Trophoblast cell (in vitro differentiated cells and primary cell): ENCODE measurements around the gene HES1.

Experiments used
- DNase-seq, 2 donors: peaks; one replicate each; pipeline ENCODE4 v3.0.0-alpha.2; 2016
- H2AFZ ChIP-seq: 2 replicates; pipeline ENCODE4 v1.6.1; 2013; ENCODE audit warnings: low read length, moderate library complexity, mild to moderate bottlenecking; ENCODE audit not compliant: insufficient read depth, poor library complexity
- H2AK5ac ChIP-seq: 2 replicates; pipeline ENCODE4 v1.6.1; 2013; ENCODE audit warnings: mild to moderate bottlenecking, low read length
- H2BK120ac ChIP-seq: 2 replicates; pipeline ENCODE4 v1.6.1; 2013; ENCODE audit warnings: low read length, mild to moderate bottlenecking, moderate library complexity; ENCODE audit not compliant: insufficient read depth, poor library complexity
- H2BK12ac ChIP-seq: 2 replicates; pipeline ENCODE4 v1.6.1; 2013; ENCODE audit warnings: mild to moderate bottlenecking, low read length, moderate library complexity
- H2BK5ac ChIP-seq: 2 replicates; pipeline ENCODE4 v1.6.1; 2013; ENCODE audit warnings: low read length, low read depth, moderate library complexity, mild to moderate bottlenecking; ENCODE audit not compliant: poor library complexity
- H3K14ac ChIP-seq: 2 replicates; pipeline ENCODE4 v1.6.1; 2013; ENCODE audit warnings: mild to moderate bottlenecking, low read length
- H3K18ac ChIP-seq: 2 replicates; pipeline ENCODE4 v1.6.1; 2013; ENCODE audit warnings: mild to moderate bottlenecking, low read length
- H3K23ac ChIP-seq: 2 replicates; pipeline ENCODE4 v1.6.1; 2013; ENCODE audit warnings: low read length
- H3K27ac ChIP-seq: 2 replicates; pipeline ENCODE4 v1.5.1; 2013; ENCODE audit warnings: low read depth, mild to moderate bottlenecking, inconsistent platforms, low read length, moderate library complexity
- H3K27me3 ChIP-seq: 2 replicates; pipeline ENCODE4 v1.6.1; 2013; ENCODE audit warnings: inconsistent platforms, mild to moderate bottlenecking, low read length, moderate library complexity; ENCODE audit not compliant: insufficient read depth
- H3K36me3 ChIP-seq, 2 experiments: 1 replicate in 1 of 2; 2 replicates in 1 of 2; pipeline ENCODE4 v1.6.1; 2013; ENCODE audit warnings: low read length in 2 of 2, mild to moderate bottlenecking in 2 of 2, moderate library complexity in 1 of 2; ENCODE audit not compliant: insufficient read depth in 2 of 2, control insufficient read depth in 1 of 2
- H3K4ac ChIP-seq: 2 replicates; pipeline ENCODE4 v1.6.1; 2013; ENCODE audit warnings: low read depth, mild to moderate bottlenecking, low read length, moderate library complexity
- H3K4me1 ChIP-seq, 2 experiments: 1 replicate in 1 of 2; 2 replicates in 1 of 2; pipeline ENCODE4 v1.6.1; 2013; ENCODE audit warnings: low read length in 2 of 2, mild to moderate bottlenecking in 2 of 2, moderate library complexity in 1 of 2; ENCODE audit not compliant: insufficient read depth in 2 of 2, control insufficient read depth in 1 of 2
- H3K4me2 ChIP-seq: 2 replicates; pipeline ENCODE4 v1.6.1; 2013; ENCODE audit warnings: inconsistent platforms, mild to moderate bottlenecking, low read length, moderate library complexity
- H3K4me3 ChIP-seq: 2 replicates; pipeline ENCODE4 v1.5.1; 2013; ENCODE audit warnings: mild to moderate bottlenecking, low read depth, low read length, inconsistent platforms
- H3K79me1 ChIP-seq: one replicate; pipeline ENCODE4 v1.6.1; 2013; ENCODE audit warnings: low read length
- H3K79me2 ChIP-seq: 2 replicates; pipeline ENCODE4 v1.6.1; 2013; ENCODE audit warnings: low read length, mild to moderate bottlenecking; ENCODE audit not compliant: control insufficient read depth, insufficient read depth, poor library complexity
- H3K9ac ChIP-seq: 2 replicates; pipeline ENCODE4 v1.6.1; 2013; ENCODE audit warnings: mild to moderate bottlenecking, low read length
- H3K9me3 ChIP-seq: 2 replicates; pipeline ENCODE4 v1.6.1; 2013; ENCODE audit warnings: low read depth, mild to moderate bottlenecking, control low read depth, inconsistent platforms, low read length; ENCODE audit not compliant: insufficient read depth
- H4K12ac ChIP-seq: 2 replicates; pipeline ENCODE4 v1.6.1; 2013; ENCODE audit warnings: low read depth, mild to moderate bottlenecking, low read length, moderate library complexity
- H4K8ac ChIP-seq: 2 replicates; pipeline ENCODE4 v1.6.1; 2013; ENCODE audit warnings: low read depth, mild to moderate bottlenecking, low read length, moderate library complexity
- H4K91ac ChIP-seq: one replicate; pipeline ENCODE4 v1.6.1; 2013; ENCODE audit warnings: low read depth, mild to moderate bottlenecking, low read length, moderate library complexity
- WGBS: extraction: QIAGEN DNeasy Blood & Tissue Kit; methylation state at CpG from one replicate; pipeline ENCODE4 v1.1.7; 2013; ENCODE audit warnings: missing lambda C conversion rate; ENCODE audit not compliant: insufficient read length, insufficient coverage; ENCODE audit errors: extremely low coverage; 5-methylcytosine and 5-hydroxymethylcytosine counted together

Gene HES1

GRCh38 chr3:194133661-194134230, 2.2 kb upstream of the HES1 start:
- peak overlapping the region; percentile 90 for H2BK5ac ChIP-seq
- H2BK12ac ChIP-seq, result peak overlapping the region; percentile 91
- H4K91ac ChIP-seq, result peak overlapping the region; percentile 88
- H3K9me3 ChIP-seq, result no peaks in the 10 kb centered on the region
- H2AFZ ChIP-seq, result peak overlapping the region; percentile 46
- H3K36me3 ChIP-seq, result peaks cover 6 to 7% of the 10 kb centered on the region in 2 experiments
- H3K14ac ChIP-seq, result peak overlapping the region; percentile 79
- no peak overlapping the region for H4K12ac ChIP-seq
- peak; percentile 33 to 46 for DNase-seq
- H3K79me1 ChIP-seq, result peaks cover 36% of the 10 kb centered on the region
- no peak overlapping the region for H2AK5ac ChIP-seq
- H3K4me3 ChIP-seq, result no peak overlapping the region
- no peak overlapping the region for H3K9ac ChIP-seq
- H4K8ac ChIP-seq, result peak overlapping the region; percentile 73
- peak overlapping the region; percentile 57 for H3K4me2 ChIP-seq
- no peak overlapping the region for H3K4ac ChIP-seq
- no peak overlapping the region for H3K23ac ChIP-seq
- no peaks in the 10 kb centered on the region for H3K27me3 ChIP-seq
- peak overlapping the region; percentile 79 for H2BK120ac ChIP-seq
- H3K18ac ChIP-seq, result peak overlapping the region; percentile 92
- WGBS, result no CpG with 5 or more reads among the region's 41 CpGs
- peaks cover 26 to 33% of the 10 kb centered on the region in 2 experiments for H3K4me1 ChIP-seq
- H3K79me2 ChIP-seq, result peaks cover 17% of the 10 kb centered on the region
- H3K27ac ChIP-seq, result peak overlapping the region; percentile 96

GRCh38 chr3:194134231-194134756, 1.7 kb upstream of the HES1 start:
- Histone ChIP-seq H2AFZ (no peak overlapping the region), H3K27me3 (no peaks in the 10 kb centered on the region), H4K8ac (peak overlapping the region; percentile 84), H3K79me1 (peaks cover 41% of the 10 kb centered on the region), H3K27ac (peak overlapping the region; percentile 96), H3K9ac (no peak overlapping the region), H2AK5ac (no peak overlapping the region), H2BK12ac (peak overlapping the region; percentile 74), H2BK120ac (peak overlapping the region; percentile 69), H3K4ac (peak overlapping the region; percentile 77), H3K4me1 (peaks cover 29 to 36% of the 10 kb centered on the region in 2 experiments), H2BK5ac (peak overlapping the region; percentile 93), H4K12ac (no peak overlapping the region), H3K4me2 (peak overlapping the region; percentile 57), H3K4me3 (peak overlapping the region; percentile 21), H3K9me3 (no peaks in the 10 kb centered on the region), H3K14ac (peak overlapping the region; percentile 60), H3K23ac (no peak overlapping the region), H4K91ac (peak overlapping the region; percentile 95), H3K18ac (peak overlapping the region; percentile 63), H3K36me3 (peaks cover 6 to 7% of the 10 kb centered on the region in 2 experiments), H3K79me2 (peaks cover 17% of the 10 kb centered on the region)
- peak; percentile 67 to 69 for DNase-seq
- no CpG with 5 or more reads among the region's 71 CpGs for WGBS

GRCh38 chr3:194134757-194135515, 1.0 kb upstream of the HES1 start:
- Histone ChIP-seq H3K4ac (peak overlapping the region; percentile 44), H4K8ac (peak overlapping the region; percentile 24), H3K14ac (peak overlapping the region; percentile 22), H4K12ac (no peak overlapping the region), H3K23ac (no peak overlapping the region), H2BK12ac (peak overlapping the region; percentile 67), H3K36me3 (peaks cover 6 to 7% of the 10 kb centered on the region in 2 experiments), H3K27me3 (no peaks in the 10 kb centered on the region), H3K27ac (peak overlapping the region; percentile 96), H3K9ac (no peak overlapping the region), H2BK5ac (peak overlapping the region; percentile 93), H3K4me3 (no peak overlapping the region), H4K91ac (peak overlapping the region; percentile 95), H3K79me2 (peaks cover 17% of the 10 kb centered on the region), H2AFZ (no peak overlapping the region), H3K79me1 (peaks cover 44% of the 10 kb centered on the region), H2AK5ac (no peak overlapping the region), H3K4me2 (peak overlapping the region; percentile 57), H3K18ac (peak overlapping the region; percentile 63), H2BK120ac (peak overlapping the region; percentile 69), H3K4me1 (peaks cover 27 to 39% of the 10 kb centered on the region in 2 experiments), H3K9me3 (no peaks in the 10 kb centered on the region)
- DNase-seq, result peak; percentile 85 to 89
- WGBS, result no CpG with 5 or more reads among the region's 68 CpGs

GRCh38 chr3:194135516-194135805, 487 bp upstream of the HES1 start:
- Histone ChIP-seq H2BK12ac (peak overlapping the region; percentile 67), H4K91ac (peak overlapping the region; percentile 52), H3K9ac (no peak overlapping the region), H3K4me1 (peaks cover 27 to 41% of the 10 kb centered on the region in 2 experiments), H2BK120ac (peak overlapping the region; percentile 64), H3K4me3 (no peak overlapping the region), H2BK5ac (peak overlapping the region; percentile 89), H3K36me3 (peaks cover 6 to 7% of the 10 kb centered on the region in 2 experiments), H3K18ac (peak overlapping the region; percentile 63), H3K79me1 (peaks cover 45% of the 10 kb centered on the region), H4K8ac (peak overlapping the region; percentile 24), H3K9me3 (no peaks in the 10 kb centered on the region), H2AK5ac (no peak overlapping the region), H3K27me3 (no peaks in the 10 kb centered on the region), H4K12ac (no peak overlapping the region), H3K23ac (no peak overlapping the region), H3K79me2 (peaks cover 17% of the 10 kb centered on the region), H3K4me2 (peak overlapping the region; percentile 57), H3K14ac (peak overlapping the region; percentile 22), H3K4ac (peak overlapping the region; percentile 44), H2AFZ (no peak overlapping the region), H3K27ac (peak overlapping the region; percentile 96)
- no CpG with 5 or more reads among the region's 4 CpGs for WGBS
- peak in 1 of 2 donors; percentile 29 for DNase-seq
